Measurements from ENCODE around the gene FHDC1.
A peak's percentile ranks its signal among the peaks of the same experiment; 100 is the strongest.

The FHDC1 gene, protein sequence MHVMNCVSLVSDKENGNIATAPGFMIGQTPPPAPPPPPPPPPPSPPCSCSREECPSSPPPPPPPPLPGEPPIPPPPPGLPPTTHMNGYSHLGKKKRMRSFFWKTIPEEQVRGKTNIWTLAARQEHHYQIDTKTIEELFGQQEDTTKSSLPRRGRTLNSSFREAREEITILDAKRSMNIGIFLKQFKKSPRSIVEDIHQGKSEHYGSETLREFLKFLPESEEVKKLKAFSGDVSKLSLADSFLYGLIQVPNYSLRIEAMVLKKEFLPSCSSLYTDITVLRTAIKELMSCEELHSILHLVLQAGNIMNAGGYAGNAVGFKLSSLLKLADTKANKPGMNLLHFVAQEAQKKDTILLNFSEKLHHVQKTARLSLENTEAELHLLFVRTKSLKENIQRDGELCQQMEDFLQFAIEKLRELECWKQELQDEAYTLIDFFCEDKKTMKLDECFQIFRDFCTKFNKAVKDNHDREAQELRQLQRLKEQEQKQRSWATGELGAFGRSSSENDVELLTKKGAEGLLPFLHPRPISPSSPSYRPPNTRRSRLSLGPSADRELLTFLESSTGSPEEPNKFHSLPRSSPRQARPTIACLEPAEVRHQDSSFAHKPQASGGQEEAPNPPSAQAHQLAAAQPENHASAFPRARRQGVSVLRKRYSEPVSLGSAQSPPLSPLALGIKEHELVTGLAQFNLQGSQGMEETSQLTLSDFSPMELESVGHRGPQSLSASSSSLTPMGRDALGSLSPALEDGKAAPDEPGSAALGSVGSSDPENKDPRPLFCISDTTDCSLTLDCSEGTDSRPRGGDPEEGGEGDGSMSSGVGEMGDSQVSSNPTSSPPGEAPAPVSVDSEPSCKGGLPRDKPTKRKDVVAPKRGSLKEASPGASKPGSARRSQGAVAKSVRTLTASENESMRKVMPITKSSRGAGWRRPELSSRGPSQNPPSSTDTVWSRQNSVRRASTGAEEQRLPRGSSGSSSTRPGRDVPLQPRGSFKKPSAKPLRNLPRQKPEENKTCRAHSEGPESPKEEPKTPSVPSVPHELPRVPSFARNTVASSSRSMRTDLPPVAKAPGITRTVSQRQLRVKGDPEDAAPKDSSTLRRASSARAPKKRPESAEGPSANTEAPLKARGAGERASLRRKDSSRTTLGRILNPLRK

DNA sequence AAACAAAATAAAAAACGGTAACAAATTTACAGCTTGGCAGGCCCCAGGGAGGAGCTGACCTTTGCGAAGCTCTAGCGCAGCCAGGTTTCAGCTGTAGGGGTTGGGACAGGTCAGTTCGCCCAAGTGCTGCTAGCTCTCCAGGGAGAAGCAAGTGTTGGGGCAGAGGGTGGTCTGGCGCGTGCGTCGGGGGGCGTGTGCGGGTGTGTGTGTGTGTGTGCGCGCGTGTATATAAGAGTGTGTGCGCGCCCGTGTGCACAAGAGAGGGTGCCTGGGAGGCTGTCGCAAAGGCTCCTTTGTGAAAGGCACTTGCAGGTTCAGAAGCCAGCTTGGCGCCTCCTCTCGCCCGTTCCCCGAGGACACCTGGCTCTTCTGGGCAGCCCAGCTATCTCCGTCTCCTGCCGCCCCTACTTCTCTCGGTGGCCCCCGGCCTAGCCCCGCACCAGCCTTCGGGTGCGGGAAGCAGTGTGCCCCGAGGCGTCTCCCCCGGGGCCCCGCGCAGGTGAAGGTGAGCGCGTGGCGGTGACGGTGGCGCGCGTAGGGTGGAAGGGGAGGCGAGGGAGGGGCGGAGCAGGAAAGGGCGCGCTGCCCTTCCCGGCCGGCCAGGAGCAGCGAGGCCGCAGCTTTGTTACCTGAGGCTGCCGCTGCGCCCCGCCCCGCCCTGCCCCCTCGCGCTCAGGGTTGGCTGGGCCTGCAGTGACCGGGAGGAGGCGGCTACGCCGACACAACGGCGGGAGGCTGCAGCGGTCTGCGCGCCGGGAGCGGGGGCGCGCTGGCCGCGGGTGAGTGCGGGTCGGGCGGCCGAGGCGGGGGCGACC lies at the start of gene FHDC1:
TSS of gene FHDC1 (plus strand) at position 693 of the 815 bp plus-strand sequence. CDS start 6,735 bp downstream, outside the sequence.
- peak; percentile 63 for DNase-seq

DNA sequence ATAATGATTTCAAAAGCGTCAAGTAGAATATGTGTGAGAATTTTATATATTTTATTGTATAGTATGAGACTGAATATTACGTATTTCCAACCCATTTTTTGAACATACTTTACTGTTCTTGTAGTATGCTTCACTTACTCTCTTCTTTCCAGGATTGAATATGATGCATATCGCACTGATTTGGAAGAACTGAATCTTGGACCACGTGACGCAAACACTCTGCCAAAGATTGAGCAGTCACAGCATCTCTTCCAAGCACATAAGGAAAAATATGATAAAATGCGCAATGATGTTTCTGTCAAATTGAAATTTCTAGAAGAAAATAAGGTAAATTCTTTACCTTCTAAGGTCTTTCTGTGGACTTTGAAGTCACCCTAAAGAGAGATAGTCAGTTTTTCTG lies 48.1 kb upstream of the FHDC1 start:
- DNase-seq: no peak

DNA sequence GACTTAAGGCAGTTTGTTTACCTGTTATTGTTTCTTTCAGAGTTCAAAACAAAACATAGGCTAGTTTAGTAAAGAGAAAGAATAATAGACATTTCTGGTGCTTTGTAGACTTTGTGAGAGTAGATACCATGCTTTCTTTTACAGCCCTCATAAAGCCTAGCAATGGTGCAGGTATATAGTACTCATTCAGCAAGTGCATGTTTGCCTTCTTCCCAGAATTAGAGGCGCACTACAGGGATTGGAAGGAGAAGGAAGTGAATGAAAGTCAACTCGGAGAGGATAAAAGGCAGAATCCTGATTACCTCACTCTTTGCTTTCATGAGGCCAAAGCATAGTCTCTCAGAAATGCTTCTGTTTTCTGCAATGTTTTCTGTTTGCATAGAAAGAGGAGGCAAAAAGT lies 43.1 kb upstream of the FHDC1 start:
- no peak for DNase-seq

DNA sequence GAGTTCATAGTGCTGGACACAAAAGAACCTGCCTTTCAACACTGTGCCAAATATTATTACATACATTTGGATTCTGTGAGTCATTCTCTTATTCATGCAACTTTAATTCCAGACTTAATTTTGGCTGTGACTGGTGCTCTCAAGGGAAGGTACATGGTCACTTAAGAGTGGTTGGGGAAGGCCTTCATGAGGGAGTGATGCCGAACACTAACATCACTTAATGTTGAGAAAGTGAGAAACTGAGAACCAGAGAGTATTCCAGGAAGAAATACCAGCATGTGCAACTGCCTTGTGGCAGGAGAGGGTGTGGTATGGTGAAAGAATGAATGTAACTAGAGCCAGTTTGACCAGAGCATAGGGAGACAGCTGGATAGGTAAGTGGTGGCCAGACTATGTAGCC lies 41.5 kb upstream of the FHDC1 start:
- no peak for DNase-seq

DNA sequence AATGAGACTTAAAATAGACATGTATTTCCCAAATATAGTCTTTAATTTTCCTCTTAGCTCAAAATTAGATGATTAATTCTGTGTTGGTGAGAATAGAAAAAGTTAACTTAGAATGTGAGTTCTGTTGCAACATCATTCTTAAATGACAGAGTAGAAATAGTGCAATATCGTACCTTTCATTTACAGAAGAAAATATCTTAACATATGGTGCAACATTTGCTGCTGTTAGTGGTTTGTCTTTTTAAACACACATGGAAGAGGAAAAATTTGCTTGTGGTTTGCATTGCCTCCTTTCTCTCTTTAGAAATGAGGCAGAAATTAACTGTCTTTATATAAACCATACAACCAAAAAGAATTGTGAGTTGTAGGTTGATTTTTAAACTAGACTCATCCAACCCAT lies 39.3 kb upstream of the FHDC1 start:
- peak; percentile 55 for DNase-seq

GRCh38 chr4:152898133-152898532 lies 38.0 kb upstream of the FHDC1 start:
- peak; percentile 31 for DNase-seq

GRCh38 chr4:152898606-152899005 lies 37.5 kb upstream of the FHDC1 start:
- DNase-seq: no peak

DNA sequence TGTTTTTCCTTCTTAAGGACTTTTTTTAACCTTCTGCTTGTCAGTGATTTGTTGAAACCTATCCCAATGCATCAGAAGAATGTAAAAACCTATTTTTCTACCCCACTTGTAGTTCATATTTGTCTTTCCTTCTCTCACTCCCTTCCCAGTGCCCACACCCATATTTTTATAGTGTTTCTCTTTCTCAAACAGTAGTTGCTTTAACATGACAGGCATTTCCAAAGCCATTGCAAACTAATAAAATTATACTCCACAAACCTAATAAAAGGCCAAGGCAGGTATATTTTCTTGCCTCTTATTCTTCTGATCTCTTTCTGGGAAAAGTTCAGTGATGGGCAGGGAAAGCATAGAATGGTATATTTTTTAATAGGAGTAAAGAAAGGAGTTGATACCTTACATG lies 35.7 kb upstream of the FHDC1 start:
- DNase-seq: no peak

DNA sequence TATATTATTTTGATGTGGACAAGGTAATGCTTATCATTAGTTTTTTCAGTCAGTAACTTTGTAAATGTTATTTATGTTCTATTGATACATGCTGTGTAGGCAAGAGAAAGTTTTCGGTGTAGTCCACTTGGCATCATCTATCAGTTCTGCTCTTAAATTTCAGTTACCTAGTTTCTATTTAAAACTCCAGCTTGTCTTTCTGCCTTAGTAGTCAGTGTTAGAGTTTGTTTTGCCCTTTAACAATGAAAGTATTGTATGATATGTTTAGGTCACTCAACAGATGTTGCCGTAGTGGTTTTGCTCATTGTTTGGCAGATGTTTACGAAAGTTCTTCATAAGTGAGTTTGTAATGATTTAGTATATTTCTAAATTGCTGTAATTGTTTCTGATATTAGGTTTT lies 34.9 kb upstream of the FHDC1 start:
- no peak for DNase-seq

- DNase-seq: no peak
Observed at GRCh38 chr4:152903658-152904057, 32.5 kb upstream of the FHDC1 start.

GRCh38 chr4:152909901-152910300 lies 26.2 kb upstream of the FHDC1 start:
- DNase-seq: no peak

GRCh38 chr4:152910521-152910920 lies 25.6 kb upstream of the FHDC1 start:
- DNase-seq: no peak

- no peak for DNase-seq
Observed at GRCh38 chr4:152917543-152918395, 18.4 kb upstream of the FHDC1 start.

GRCh38 chr4:152919826-152920225 lies 16.3 kb upstream of the FHDC1 start:
- DNase-seq: no peak

DNA sequence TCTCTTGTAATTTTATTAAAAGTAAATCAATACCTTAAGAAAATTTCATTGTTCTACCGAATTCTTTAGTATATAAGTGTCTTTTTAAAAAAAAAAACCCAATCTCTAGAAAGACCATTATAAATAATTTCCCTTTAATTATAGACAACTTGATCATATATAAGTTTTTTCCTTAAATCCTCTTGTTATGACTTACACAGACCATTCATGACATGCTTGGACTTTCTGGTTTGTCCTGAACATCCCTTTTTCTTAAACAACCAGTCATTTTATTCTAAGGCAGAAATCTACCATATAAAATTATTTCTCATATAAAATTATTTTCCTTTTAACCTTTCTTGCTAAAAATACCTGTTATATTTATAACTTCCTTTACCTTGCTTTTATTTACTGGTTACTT lies 15.4 kb upstream of the FHDC1 start:
- peak; percentile 44 for DNase-seq

DNA sequence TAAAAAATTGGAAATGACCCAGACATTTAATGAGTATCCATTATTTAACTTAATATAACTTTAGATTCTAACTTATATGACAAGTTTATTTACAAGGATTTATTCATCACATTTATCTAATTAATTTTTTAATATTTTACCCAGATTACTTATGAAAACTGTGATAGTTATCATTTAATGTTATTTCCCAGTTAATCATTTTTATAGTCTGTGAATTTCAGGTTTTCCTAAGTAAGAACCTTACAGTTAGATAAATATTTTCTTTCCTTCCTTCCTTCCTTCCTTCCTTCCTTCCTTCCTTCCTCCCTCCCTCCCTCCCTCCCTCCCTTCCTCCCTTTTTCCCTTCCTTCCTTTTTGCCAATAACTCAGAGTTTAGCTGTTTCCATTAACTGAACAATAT lies 14.8 kb upstream of the FHDC1 start:
- no peak for DNase-seq

DNA sequence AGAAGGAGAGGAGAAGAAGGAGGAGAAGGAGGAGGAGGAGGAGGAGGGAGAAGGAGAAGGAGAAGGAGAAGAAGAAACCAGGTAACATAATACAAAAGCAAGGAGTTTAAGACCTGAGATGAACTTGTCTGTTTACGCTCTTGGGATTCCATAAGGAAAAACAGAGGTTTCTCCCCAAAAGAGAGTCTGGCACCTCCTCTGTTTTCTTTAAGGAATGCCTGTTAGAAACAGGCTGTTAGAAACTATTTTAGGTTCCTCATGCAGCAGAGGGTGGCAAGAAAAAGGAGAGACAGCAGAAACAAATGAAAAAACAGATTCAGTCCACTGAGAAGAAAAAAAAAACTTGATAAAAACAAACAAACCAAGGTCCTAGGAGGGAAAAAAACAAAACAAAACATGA lies 10.3 kb upstream of the FHDC1 start:
- no peak for DNase-seq

DNA sequence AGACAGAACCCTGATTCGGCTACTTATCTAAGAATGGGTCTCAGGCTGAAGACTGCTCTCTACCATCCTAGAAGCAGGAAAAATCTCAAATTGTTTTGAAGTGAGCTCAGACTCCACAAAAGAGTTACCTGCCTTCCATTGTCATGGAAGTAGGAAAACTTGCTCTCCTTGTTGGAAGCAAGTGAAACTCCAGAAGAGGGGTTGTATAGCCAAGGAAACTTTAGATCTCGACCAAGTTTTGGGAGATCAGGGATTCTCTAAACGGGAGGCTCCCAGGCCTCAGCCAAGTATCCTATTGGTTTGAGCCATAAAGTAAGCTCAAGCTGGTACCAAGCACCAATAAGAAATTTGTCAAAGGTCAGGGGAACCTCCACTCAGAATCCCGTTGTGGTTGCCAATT lies 9.2 kb upstream of the FHDC1 start:
- no peak for DNase-seq

DNA sequence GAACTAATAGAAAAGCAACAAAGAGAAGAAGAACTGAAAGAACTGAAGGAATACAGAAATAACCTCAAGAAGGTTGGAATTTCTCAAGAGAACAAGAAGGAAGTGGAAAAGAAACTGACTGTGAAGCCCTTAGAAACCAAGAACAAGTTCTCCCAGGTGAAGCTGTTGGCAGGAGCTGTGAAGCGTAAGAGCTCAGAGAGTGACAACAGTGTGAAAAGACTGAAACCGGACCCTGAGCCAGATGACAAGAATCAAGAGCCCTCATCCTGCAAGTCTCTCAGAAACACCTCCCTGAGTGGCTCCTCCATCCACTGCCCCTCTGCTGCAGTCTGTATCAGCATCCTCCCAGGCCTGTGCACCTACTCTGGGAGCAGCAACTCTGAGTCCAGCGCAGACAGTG lies 8.4 kb upstream of the FHDC1 start:
- DNase-seq: no peak

GRCh38 chr4:152928286-152928685 lies 7.8 kb upstream of the FHDC1 start:
- no peak for DNase-seq

DNA sequence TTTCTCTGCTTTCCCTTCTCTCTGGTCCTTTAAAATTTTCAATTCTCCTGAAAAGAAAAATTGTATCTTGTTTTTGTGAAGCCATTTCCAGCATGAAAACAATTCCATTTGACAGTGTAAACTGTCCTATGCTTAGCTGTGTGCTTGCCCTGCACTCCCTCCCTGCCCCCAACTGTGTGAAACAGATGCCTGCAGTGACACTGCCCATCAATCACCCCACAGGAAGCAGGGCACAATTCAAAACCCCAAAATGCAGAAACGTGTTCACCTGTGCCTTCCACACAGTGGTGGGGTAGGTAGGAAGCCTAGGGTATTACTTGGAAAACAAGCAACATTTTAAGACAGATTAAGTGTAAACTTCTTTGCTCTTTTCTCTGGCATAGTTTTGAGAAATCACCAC lies 6.2 kb upstream of the FHDC1 start:
- no peak for DNase-seq

DNA sequence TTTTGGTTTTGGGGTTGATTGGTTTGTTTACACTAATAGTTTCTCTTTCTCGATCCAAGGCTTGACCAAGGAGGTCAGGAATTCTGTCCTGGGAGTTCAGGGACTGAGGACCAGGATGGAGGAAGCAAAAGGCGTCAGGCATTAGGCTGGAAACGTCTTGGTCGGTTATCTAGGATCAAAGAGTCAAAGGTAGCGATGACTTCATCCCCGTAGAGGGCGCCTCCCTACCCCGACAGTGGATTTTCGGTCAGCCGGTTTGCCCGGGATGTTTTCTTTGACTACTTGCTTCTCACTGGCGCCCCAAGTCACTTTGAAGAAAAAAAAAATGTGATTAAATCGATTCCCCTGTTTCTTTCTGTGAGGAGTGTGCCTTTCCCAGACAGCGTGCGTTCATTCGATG lies 980 bp upstream of the FHDC1 start:
- DNase-seq: peak; percentile 75

Data from hematopoietic multipotent progenitor cell treated with erythropoietin and hydrocortisone succinate and interleukin-3 and kit ligand, for 6 days (in vitro differentiated cells).